PC-3 (cell line): Measurements from ENCODE around the gene PKP1. TPM values are rescaled to one million over a fixed set of nuclear protein-coding genes. Genes with fewer than 3 reads are reported as not detected.

Experiments used
- ATAC-seq: fragments of 200-7000 bp; cut with Tn5 transposase; 2 replicates; pipeline ENCODE4 v1.9.1; 2020; ENCODE audit warnings: mild to moderate bottlenecking, moderate library complexity
- BruUV-seq: library from RNA; stranded (reverse); fragments of 400-500 nt; replicated peaks from 2 replicates; lab custom pipeline; 2021; lab: Mats Ljungman, UMichigan
- CTCF ChIA-PET: fragments of 300-600 bp; sonication (Branson Sonifier 250); formaldehyde crosslinking; loops from one replicate; lab custom pipeline; 2022; ENCODE audit warnings: antibody characterized with exemption; lab: Charles Lee
- POLR2A ChIA-PET: fragments of 300-600 bp; sonication (Branson Sonifier 250); formaldehyde crosslinking; loops from one replicate; lab custom pipeline; 2022; ENCODE audit warnings: antibody characterized with exemption; ENCODE audit not compliant: unreplicated experiment; lab: Charles Lee
- DNase-seq: peaks from one replicate; pipeline ENCODE4 v3.0.0-alpha.2; 2015
- H2AFZ ChIP-seq: fragments of 300-600 bp; sonication (generic); 2 replicates; pipeline ENCODE4 v1.6.0; 2016; ENCODE audit warnings: antibody characterized with exemption, low read length
- H3F3A ChIP-seq: fragments of 300-600 bp; sonication (generic); one replicate; pipeline ENCODE4 v1.6.0; 2017; ENCODE audit warnings: antibody characterized with exemption, low read length, control low read depth, mild to moderate bottlenecking; ENCODE audit not compliant: unreplicated experiment
- H3K27ac ChIP-seq: fragments of 300-600 bp; sonication (generic); 2 replicates; pipeline ENCODE4 v1.5.1; 2016; ENCODE audit warnings: mild to moderate bottlenecking, low read length
- H3K27me3 ChIP-seq: fragments of 300-600 bp; sonication (generic); 2 replicates; pipeline ENCODE4 v1.6.1; 2016; ENCODE audit warnings: low read length, mixed read lengths
- H3K36me3 ChIP-seq: fragments of 300-600 bp; sonication (generic); 2 replicates; pipeline ENCODE4 v1.6.1; 2016; ENCODE audit warnings: low read depth, mixed run types, low read length, mixed read lengths
- H3K4me1 ChIP-seq: fragments of 300-600 bp; sonication (generic); 2 replicates; pipeline ENCODE4 v1.5.1; 2016; ENCODE audit warnings: low read length; ENCODE audit not compliant: insufficient read depth
- H3K4me2 ChIP-seq: fragments of 300-600 bp; sonication (generic); 2 replicates; pipeline ENCODE4 v1.6.0; 2016; ENCODE audit warnings: low read length
- H3K4me3 ChIP-seq: fragments of 300-600 bp; sonication (generic); 2 replicates; pipeline ENCODE4 v1.5.1; 2016; ENCODE audit warnings: mild to moderate bottlenecking, low read length, mixed read lengths
- H3K79me2 ChIP-seq: fragments of 300-600 bp; sonication (generic); 2 replicates; pipeline ENCODE4 v1.6.1; 2017; ENCODE audit warnings: low read length, mixed read lengths
- H3K9ac ChIP-seq: fragments of 300-600 bp; sonication (generic); 2 replicates; pipeline ENCODE4 v1.6.0; 2016; ENCODE audit warnings: mild to moderate bottlenecking, low read length
- H3K9me2 ChIP-seq: fragments of 300-600 bp; sonication (generic); replicated peaks from 2 replicates; pipeline ENCODE4 v1.6.1; 2016; ENCODE audit warnings: mixed run types, low read length, mixed read lengths
- H3K9me3 ChIP-seq: fragments of 300-600 bp; sonication (generic); 2 replicates; pipeline ENCODE4 v1.6.1; 2016; ENCODE audit warnings: low read length, mixed read lengths
- H4K20me1 ChIP-seq: fragments of 300-600 bp; sonication (generic); 2 replicates; pipeline ENCODE4 v1.6.1; 2016; ENCODE audit warnings: low read length, mixed read lengths
- CTCF ChIP-seq: fragments of 300-600 bp; sonication (generic); conservative IDR thresholded peaks from 2 replicates; pipeline ENCODE4 v1.5.1; 2017; ENCODE audit warnings: antibody characterized with exemption, low read depth, mild to moderate bottlenecking, low read length
- EZH2 ChIP-seq: fragments of 300-600 bp; sonication (generic); IDR thresholded peaks from one replicate; pipeline ENCODE4 v1.6.1; 2017; ENCODE audit warnings: antibody characterized with exemption, mild to moderate bottlenecking, low read length; ENCODE audit not compliant: unreplicated experiment
- EZH2phosphoT487 ChIP-seq: fragments of 300-600 bp; sonication (generic); IDR thresholded peaks from 2 replicates; pipeline ENCODE4 v1.6.1; 2018; ENCODE audit warnings: mild to moderate bottlenecking, antibody characterized with exemption, low read length, borderline replicate concordance
- intact Hi-C: fragments of 100-400 bp; cut with micrococcal nuclease; formaldehyde crosslinking; loops from 2 replicates; pipeline ENCODE4 v1.9.0; 2023
- total RNA-seq: library from RNA; depleted of rRNA; stranded (reverse); fragments of >200 nt; gene quantifications from 2 replicates; pipeline ENCODE4 v1.2.3, GENCODE V29; 2014

Gene PKP1
- total RNA-seq, 1 experiment from 2014 or later: 211 TPM

GRCh38 chr1:201304126-201304525 lies 20.8 kb downstream of the PKP1 start:
- Histone ChIP-seq H3K9me2 (no peaks in the 10 kb centered on the region), H3K4me3 (no peak overlapping the region), H3F3A (peaks cover 13% of the 10 kb centered on the region), H3K27me3 (no peaks in the 10 kb centered on the region), H3K9me3 (no peaks in the 10 kb centered on the region), H3K36me3 (peaks cover 46% of the 10 kb centered on the region), H3K9ac (no peak overlapping the region), H3K4me1 (peaks cover 52% of the 10 kb centered on the region), H4K20me1 (peaks cover 17% of the 10 kb centered on the region; the same call in 1 of the 2 replicates), H3K4me2 (no peak overlapping the region), H3K27ac (no peak overlapping the region), H3K79me2 (peaks cover 93% of the 10 kb centered on the region), H2AFZ (no peak overlapping the region)
- no peak for DNase-seq
- TF ChIP-seq EZH2phosphoT487: no peak
- no peak for TF ChIP-seq EZH2
- TF ChIP-seq CTCF: no peak
- intact Hi-C loops: no loop called here
- no TSS peak for BruUV-seq
- ATAC-seq: no peak
- ChIA-PET CTCF (no interaction called here), POLR2A (interaction anchor here (0.6 kb wide), 1 partner anchor 135 kb away, joined by 4 read pairs; no protein-coding TSS in a partner anchor)

GRCh38 chr1:201305815-201306214 lies 22.5 kb downstream of the PKP1 start:
- DNase-seq (no peak), ATAC-seq (no peak)
- intact Hi-C loops: no loop called here
- peaks cover 14% of the 10 kb centered on the region for H3F3A ChIP-seq
- no peaks in the 10 kb centered on the region for H3K9me3 ChIP-seq
- H3K4me1 ChIP-seq: peaks cover 54% of the 10 kb centered on the region
- ChIA-PET CTCF (no interaction called here), POLR2A (no interaction called here)
- H3K4me3 ChIP-seq: no peak overlapping the region
- no peak overlapping the region for H3K4me2 ChIP-seq
- peaks cover 89% of the 10 kb centered on the region for H3K79me2 ChIP-seq
- H3K27ac ChIP-seq: peak overlapping the region; percentile 89
- BruUV-seq: no TSS peak
- no peaks in the 10 kb centered on the region for H3K9me2 ChIP-seq
- no peak overlapping the region for H3K9ac ChIP-seq
- H4K20me1 ChIP-seq: peaks cover 9% of the 10 kb centered on the region; the same call in 1 of the 2 replicates
- H3K36me3 ChIP-seq: peaks cover 38% of the 10 kb centered on the region
- no peak for TF ChIP-seq EZH2
- no peak for TF ChIP-seq EZH2phosphoT487
- no peak for TF ChIP-seq CTCF
- no peak overlapping the region for H2AFZ ChIP-seq
- no peaks in the 10 kb centered on the region for H3K27me3 ChIP-seq

- ATAC-seq (peak; percentile 10), DNase-seq (peak; percentile 93)
- H3K27me3 ChIP-seq: no peaks in the 10 kb centered on the region
- TF ChIP-seq EZH2phosphoT487 (no peak), CTCF (no peak), EZH2 (no peak)
- H3F3A ChIP-seq: peaks cover 14% of the 10 kb centered on the region
- ChIA-PET POLR2A (interaction anchor here (0.6 to 3.7 kb wide), 4 partner anchors 11 to 41 kb away, joined by 7 to 17 read pairs (median 10); no protein-coding TSS in a partner anchor), CTCF (interaction anchor here (1.0 to 1.4 kb wide), 3 partner anchors 11 to 23 kb away, joined by 4 to 14 read pairs (median 9); partner anchors contain the start of gene PKP1)
- peaks cover 68% of the 10 kb centered on the region for H3K4me1 ChIP-seq
- peak overlapping the region; percentile 83 for H3K9ac ChIP-seq
- H3K36me3 ChIP-seq: peaks cover 29% of the 10 kb centered on the region
- no peaks in the 10 kb centered on the region for H3K9me3 ChIP-seq
- H3K27ac ChIP-seq: peak overlapping the region; percentile 89
- peaks cover 87% of the 10 kb centered on the region for H3K79me2 ChIP-seq
- BruUV-seq: no TSS peak
- intact Hi-C loops: no loop called here
- peak overlapping the region; percentile 23 for H3K4me3 ChIP-seq
- peak overlapping the region; percentile 74 for H3K4me2 ChIP-seq
- H2AFZ ChIP-seq: no peak overlapping the region
- H3K9me2 ChIP-seq: no peaks in the 10 kb centered on the region
- H4K20me1 ChIP-seq: no peaks in the 10 kb centered on the region
Observed at GRCh38 chr1:201307231-201307630, 23.9 kb downstream of the PKP1 start.
